ENCODE measurements around the gene PCNX2.

- TF ChIP-seq CTCF (IDR thresholded peaks at IDR 0.05) (no peak), POLR2A (IDR thresholded peaks at IDR 0.05) (no peak)
These were observed 355.8 kb downstream of the PCNX2 start for GRCh38 chr1:232939748-232940147.

Measured in esophagus squamous epithelium (tissue), 4 donors.